Glutamatergic neuron (in vitro differentiated cells): ENCODE measurements around the gene MT2A. TPM values are rescaled to one million over a fixed set of nuclear protein-coding genes. Genes with fewer than 3 reads are reported as not detected.

Experiments
- total RNA-seq: library from RNA; stranded (reverse); fragmentation: NEBNext Ultra II Directional; extraction: Animal tissue kit (Norgen Biotek cat#: 25700); gene quantifications from one replicate; pipeline ENCODE4 v1.2.1, GENCODE V29; 2021; ENCODE audit not compliant: unreplicated experiment

Gene MT2A
- total RNA-seq, 1 donor from 2014 or later = not detected

Other genes starting within 250 kb of the MT2A start
- gene AMFR, start 183.0 kb upstream of the MT2A start, total RNA-seq = 69.9 TPM
- 135 TPM for gene NUDT21, start 157.3 kb upstream of the MT2A start, total RNA-seq
- gene OGFOD1, start 157.0 kb upstream of the MT2A start, total RNA-seq = 45.6 TPM
- gene BBS2, start 88.6 kb upstream of the MT2A start, total RNA-seq = 40.7 TPM
- gene MT4, start 43.5 kb upstream of the MT2A start, total RNA-seq = not detected
- gene MT3, start 19.1 kb upstream of the MT2A start, total RNA-seq = not detected
- gene MT1E, start 17.2 kb downstream of the MT2A start, total RNA-seq = not detected
- gene MT1M, start 24.1 kb downstream of the MT2A start, total RNA-seq = not detected
- not detected for gene MT1A, start 30.1 kb downstream of the MT2A start, total RNA-seq
- not detected for gene MT1B, start 43.3 kb downstream of the MT2A start, total RNA-seq
- 3.4 TPM for gene MT1F, start 49.4 kb downstream of the MT2A start, total RNA-seq
- gene MT1G, start 59.5 kb downstream of the MT2A start, total RNA-seq = not detected
- not detected for gene MT1H, start 61.2 kb downstream of the MT2A start, total RNA-seq
- gene MT1X, start 73.9 kb downstream of the MT2A start, total RNA-seq = 9.5 TPM
- 84.1 TPM for gene NUP93, start 121.5 kb downstream of the MT2A start, total RNA-seq